NB4 (cell line): ENCODE data around the gene PAOX.

Source experiments
- DNase-seq: peaks from one replicate; pipeline ENCODE4 v3.0.0; 2010; ENCODE audit warnings: low read depth
- H3K4me3 ChIP-seq: one replicate; pipeline ENCODE4 v1.5.1; 2011; ENCODE audit warnings: mild to moderate bottlenecking, low read depth, low read length, moderate library complexity
- MYC ChIP-seq: IDR thresholded peaks from 2 replicates; pipeline ENCODE4 v1.6.1; 2011; ENCODE audit warnings: low read depth, low read length
- POLR2A ChIP-seq: IDR thresholded peaks from 2 replicates; pipeline ENCODE4 v1.6.1; 2011; ENCODE audit warnings: mild to moderate bottlenecking; ENCODE audit not compliant: insufficient read length; ENCODE audit errors: extremely low read depth
- TF ChIP-seq, protein P1 (sequence below): IDR thresholded peaks from one replicate; pipeline ENCODE4 v1.5.1; 2012; ENCODE audit warnings: low read depth, low read length
- TF ChIP-seq, protein P2 (sequence below): IDR thresholded peaks from 2 replicates; pipeline ENCODE4 v1.6.1; 2011; ENCODE audit warnings: low read depth, low read length

The PAOX gene

DNA sequence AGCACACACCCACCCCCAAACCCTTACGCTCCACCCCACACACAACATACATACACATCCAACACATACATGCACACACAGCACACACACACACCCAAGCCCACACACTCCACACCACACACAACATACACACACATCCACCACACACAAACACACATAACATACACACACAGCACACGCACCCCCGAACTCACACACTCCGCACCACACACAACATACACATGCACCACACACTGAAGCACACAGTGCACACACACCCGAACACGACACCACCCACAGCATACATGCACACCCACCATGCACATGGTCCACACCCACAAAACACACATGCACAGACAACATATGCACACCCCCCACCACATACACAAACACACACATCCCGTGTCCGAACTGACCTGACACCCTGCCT lies 29.9 kb upstream of the PAOX start:
- DNase-seq, result no peak
- TF ChIP-seq, protein P1, sequence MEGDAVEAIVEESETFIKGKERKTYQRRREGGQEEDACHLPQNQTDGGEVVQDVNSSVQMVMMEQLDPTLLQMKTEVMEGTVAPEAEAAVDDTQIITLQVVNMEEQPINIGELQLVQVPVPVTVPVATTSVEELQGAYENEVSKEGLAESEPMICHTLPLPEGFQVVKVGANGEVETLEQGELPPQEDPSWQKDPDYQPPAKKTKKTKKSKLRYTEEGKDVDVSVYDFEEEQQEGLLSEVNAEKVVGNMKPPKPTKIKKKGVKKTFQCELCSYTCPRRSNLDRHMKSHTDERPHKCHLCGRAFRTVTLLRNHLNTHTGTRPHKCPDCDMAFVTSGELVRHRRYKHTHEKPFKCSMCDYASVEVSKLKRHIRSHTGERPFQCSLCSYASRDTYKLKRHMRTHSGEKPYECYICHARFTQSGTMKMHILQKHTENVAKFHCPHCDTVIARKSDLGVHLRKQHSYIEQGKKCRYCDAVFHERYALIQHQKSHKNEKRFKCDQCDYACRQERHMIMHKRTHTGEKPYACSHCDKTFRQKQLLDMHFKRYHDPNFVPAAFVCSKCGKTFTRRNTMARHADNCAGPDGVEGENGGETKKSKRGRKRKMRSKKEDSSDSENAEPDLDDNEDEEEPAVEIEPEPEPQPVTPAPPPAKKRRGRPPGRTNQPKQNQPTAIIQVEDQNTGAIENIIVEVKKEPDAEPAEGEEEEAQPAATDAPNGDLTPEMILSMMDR, result no peak
- TF ChIP-seq POLR2A (no peak), MYC (no peak)
- TF ChIP-seq, protein P2, sequence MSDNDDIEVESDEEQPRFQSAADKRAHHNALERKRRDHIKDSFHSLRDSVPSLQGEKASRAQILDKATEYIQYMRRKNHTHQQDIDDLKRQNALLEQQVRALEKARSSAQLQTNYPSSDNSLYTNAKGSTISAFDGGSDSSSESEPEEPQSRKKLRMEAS, result no peak
- no peak overlapping the region for H3K4me3 ChIP-seq

DNA sequence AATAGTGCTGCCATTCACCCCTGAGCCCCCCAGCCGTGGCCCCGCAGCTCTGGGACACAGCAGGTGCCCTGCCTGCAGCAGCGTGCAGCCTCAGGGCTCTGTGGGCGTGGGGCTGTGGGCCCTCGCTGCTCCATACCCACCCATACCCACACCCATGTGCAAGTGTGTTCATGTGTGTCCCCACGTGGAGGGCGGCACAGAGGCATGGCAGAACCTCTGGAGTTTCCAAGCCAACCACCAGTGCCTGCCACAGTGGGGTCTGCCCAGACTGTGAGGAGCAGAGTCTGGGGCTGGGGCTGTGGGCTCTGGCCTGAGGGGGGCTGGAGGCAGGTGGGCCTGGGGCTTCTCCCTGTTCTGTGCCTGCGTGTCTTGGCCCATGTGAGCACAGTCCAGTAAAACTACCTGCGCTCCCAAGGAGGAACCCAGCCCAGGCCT lies 29.5 kb upstream of the PAOX start:
- H3K4me3 ChIP-seq, result no peak overlapping the region
- no peak for DNase-seq
- TF ChIP-seq, protein P2, result no peak
- TF ChIP-seq POLR2A, result no peak
- no peak for TF ChIP-seq MYC

DNA sequence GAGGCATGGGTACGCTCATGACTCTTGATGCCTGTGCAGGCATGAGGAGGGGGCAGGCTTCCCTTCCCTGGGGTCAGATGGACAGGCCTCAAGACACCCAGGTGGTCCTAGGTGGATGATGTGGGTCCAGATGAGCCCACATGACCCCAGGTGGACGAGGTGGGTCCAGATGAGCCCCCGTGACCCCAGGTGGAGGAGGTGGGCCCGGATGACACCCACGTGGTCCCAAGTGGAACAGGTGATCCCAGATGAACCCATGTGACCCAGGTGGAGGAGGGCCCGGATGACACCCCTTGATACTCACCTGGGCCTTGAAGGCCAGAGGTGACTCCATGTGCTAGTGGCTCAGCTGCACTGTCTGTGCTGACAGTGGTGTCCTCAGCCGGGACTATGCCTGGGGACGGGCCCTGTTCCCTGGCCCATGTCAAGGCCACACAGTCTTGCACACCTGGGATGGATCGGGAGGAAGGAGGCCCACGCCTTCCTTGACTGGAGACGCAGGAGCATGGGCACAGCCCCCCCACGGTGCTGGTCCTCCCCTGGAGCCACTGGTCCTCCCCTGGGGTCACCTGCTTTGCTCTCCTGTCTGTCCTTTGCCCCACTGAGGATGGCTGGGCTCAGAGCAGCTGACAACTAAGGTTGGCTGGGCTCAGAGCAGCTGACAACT lies 28.6 kb upstream of the PAOX start:
- TF ChIP-seq, protein P1, result no peak
- no peak for TF ChIP-seq MYC
- TF ChIP-seq, protein P2, result no peak
- TF ChIP-seq POLR2A, result no peak
- no peak overlapping the region for H3K4me3 ChIP-seq
- DNase-seq, result no peak

DNA sequence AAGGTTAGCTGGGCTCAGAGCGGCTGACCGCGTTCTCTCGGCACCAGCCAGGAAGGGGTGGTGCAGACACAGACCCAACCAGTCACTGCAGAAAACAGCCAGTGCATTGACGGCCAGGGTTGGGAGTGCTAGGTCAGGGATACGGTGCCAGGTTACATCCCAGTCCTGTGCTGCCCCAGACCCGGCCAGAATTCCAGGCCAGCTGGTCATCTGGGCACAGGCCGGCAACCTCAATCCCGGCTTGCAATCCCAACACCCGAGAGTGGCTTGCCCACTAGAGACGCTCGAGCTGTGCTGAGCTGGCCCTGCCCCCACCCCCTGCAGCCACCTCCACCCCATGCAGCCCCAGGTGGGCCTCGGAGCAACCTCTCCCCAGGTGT lies 28.1 kb upstream of the PAOX start:
- DNase-seq, result no peak
- TF ChIP-seq MYC (no peak), POLR2A (peak; percentile 26)
- TF ChIP-seq, protein P2, result no peak
- no peak overlapping the region for H3K4me3 ChIP-seq

DNA sequence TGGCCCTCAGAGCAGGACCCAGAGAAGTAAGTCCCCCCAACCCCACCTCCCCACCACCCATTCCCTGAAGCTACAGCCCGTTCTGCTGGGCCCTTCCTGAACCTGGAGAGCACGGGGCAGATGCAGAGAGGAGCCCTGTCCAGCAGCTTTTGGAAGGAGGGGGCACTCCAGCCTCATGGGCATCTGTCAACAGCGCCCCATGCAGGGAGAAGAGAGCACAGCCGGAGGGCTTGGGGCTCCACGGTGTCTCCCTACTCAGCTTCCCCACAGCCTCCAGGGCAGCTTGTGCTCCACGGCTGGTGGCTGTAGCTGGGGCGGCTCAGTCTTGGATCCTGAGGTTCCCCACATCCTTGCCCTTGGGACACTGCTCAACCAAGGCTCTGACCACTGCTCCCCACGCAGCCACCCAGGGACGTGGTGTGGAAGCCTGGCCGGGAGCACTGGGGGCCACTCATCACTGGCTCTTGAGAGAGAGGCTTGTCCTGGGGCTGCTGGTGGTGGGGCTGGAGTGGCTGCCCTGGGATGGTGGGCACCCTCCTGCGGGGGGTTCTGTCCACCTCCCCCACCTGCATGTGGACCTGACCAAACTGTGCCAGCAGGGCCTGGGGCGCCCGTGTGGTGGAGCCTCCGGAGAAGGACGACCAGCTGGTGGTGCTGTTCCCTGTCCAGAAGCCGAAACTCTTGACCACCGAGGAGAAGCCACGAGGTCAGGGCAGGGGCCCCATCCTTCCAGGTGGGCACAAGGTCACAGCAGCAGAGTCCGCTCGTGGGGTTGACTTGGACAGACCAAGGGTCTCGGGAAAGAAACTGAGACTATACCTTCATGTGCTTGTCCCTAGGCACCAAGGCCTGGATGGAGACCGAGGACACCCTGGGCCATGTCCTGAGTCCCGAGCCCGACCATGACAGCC lies 27.4 kb upstream of the PAOX start:
- TF ChIP-seq, protein P1, result peak; percentile 40
- TF ChIP-seq MYC (0 out of 2 replicates have a peak, but pooled peaks have one; percentile 9), POLR2A (no peak)
- TF ChIP-seq, protein P2, result no peak
- H3K4me3 ChIP-seq, result no peak overlapping the region
- DNase-seq, result peak; percentile 55

DNA sequence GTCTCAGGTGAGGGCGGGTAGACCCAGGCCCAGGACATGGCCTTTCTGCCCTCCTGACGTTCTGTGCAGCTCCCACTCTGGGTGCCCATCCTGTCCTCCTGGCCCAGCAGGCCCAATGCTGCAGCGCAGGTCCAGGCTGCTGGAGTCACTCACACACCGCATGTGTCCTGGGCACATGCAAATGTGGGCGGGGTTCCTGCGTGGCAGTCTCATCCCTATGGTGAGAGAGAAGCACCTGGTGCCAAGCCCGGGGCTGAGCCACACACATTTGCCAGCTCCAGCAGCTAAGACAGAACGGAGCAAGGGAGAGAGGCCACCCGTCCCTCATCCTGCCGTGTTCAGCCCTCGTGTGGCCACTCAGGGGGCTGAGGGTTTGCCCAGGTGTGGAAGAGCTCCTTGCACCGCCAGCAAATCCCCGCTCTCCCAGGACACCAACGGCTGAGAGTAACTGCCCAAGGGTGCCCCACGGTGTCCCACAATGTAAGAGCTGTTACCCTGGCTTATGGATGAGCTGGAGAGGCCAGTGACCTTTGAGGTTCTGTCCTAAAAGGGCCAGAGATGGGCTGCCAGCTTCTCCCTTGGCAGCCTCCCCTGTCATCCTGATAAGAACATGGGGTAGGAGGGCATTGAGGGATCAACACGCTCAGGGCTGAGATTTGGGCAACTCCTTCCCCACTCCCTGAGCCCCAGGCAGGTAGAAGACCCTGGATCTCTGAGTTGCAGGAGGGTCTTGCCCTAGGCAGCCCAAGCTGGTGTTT lies 25.7 kb upstream of the PAOX start:
- no peak overlapping the region for H3K4me3 ChIP-seq
- no peak for TF ChIP-seq MYC
- TF ChIP-seq, protein P1, result no peak
- TF ChIP-seq POLR2A, result no peak
- TF ChIP-seq, protein P2, result no peak
- no peak for DNase-seq
